ENCODE data around the gene HPSE2.

GRCh38 chr10:98446151-98446660 lies 789.4 kb downstream of the HPSE2 start:
- TF ChIP-seq EZH2 (IDR thresholded peaks at IDR 0.05; ENCODE audit: low read depth, unreplicated experiment) (no peak), CTCF (conservative IDR thresholded peaks at IDR 0.05; ENCODE audit: low read depth in 2 of 2) (no peak), POLR2AphosphoS5 (IDR thresholded peaks at IDR 0.05; ENCODE audit: low read depth) (peak; percentile 4; the same call in 1 of the 2 replicates), ETS1 (IDR thresholded peaks at IDR 0.05) (no peak), EZH2phosphoT487 (IDR thresholded peaks at IDR 0.05; ENCODE audit: unreplicated experiment) (no peak), ZNF114 (CRISPR knock-in tag; IDR thresholded peaks at IDR 0.05) (no peak), JUNB (IDR thresholded peaks at IDR 0.05; ENCODE audit: unreplicated experiment) (no peak), NANOG (IDR thresholded peaks at IDR 0.05; ENCODE audit: borderline replicate concordance) (no peak), CREB1 (CRISPR knock-in tag; IDR thresholded peaks at IDR 0.05; ENCODE audit: low read depth) (no peak), ZNF331 (CRISPR knock-in tag; IDR thresholded peaks at IDR 0.05; ENCODE audit: low read depth) (no peak)
- TF ChIP-seq, protein P1, sequence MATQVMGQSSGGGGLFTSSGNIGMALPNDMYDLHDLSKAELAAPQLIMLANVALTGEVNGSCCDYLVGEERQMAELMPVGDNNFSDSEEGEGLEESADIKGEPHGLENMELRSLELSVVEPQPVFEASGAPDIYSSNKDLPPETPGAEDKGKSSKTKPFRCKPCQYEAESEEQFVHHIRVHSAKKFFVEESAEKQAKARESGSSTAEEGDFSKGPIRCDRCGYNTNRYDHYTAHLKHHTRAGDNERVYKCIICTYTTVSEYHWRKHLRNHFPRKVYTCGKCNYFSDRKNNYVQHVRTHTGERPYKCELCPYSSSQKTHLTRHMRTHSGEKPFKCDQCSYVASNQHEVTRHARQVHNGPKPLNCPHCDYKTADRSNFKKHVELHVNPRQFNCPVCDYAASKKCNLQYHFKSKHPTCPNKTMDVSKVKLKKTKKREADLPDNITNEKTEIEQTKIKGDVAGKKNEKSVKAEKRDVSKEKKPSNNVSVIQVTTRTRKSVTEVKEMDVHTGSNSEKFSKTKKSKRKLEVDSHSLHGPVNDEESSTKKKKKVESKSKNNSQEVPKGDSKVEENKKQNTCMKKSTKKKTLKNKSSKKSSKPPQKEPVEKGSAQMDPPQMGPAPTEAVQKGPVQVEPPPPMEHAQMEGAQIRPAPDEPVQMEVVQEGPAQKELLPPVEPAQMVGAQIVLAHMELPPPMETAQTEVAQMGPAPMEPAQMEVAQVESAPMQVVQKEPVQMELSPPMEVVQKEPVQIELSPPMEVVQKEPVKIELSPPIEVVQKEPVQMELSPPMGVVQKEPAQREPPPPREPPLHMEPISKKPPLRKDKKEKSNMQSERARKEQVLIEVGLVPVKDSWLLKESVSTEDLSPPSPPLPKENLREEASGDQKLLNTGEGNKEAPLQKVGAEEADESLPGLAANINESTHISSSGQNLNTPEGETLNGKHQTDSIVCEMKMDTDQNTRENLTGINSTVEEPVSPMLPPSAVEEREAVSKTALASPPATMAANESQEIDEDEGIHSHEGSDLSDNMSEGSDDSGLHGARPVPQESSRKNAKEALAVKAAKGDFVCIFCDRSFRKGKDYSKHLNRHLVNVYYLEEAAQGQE (IDR thresholded peaks at IDR 0.05; ENCODE audit: unreplicated experiment), result no peak
- TF ChIP-seq, protein P2, sequence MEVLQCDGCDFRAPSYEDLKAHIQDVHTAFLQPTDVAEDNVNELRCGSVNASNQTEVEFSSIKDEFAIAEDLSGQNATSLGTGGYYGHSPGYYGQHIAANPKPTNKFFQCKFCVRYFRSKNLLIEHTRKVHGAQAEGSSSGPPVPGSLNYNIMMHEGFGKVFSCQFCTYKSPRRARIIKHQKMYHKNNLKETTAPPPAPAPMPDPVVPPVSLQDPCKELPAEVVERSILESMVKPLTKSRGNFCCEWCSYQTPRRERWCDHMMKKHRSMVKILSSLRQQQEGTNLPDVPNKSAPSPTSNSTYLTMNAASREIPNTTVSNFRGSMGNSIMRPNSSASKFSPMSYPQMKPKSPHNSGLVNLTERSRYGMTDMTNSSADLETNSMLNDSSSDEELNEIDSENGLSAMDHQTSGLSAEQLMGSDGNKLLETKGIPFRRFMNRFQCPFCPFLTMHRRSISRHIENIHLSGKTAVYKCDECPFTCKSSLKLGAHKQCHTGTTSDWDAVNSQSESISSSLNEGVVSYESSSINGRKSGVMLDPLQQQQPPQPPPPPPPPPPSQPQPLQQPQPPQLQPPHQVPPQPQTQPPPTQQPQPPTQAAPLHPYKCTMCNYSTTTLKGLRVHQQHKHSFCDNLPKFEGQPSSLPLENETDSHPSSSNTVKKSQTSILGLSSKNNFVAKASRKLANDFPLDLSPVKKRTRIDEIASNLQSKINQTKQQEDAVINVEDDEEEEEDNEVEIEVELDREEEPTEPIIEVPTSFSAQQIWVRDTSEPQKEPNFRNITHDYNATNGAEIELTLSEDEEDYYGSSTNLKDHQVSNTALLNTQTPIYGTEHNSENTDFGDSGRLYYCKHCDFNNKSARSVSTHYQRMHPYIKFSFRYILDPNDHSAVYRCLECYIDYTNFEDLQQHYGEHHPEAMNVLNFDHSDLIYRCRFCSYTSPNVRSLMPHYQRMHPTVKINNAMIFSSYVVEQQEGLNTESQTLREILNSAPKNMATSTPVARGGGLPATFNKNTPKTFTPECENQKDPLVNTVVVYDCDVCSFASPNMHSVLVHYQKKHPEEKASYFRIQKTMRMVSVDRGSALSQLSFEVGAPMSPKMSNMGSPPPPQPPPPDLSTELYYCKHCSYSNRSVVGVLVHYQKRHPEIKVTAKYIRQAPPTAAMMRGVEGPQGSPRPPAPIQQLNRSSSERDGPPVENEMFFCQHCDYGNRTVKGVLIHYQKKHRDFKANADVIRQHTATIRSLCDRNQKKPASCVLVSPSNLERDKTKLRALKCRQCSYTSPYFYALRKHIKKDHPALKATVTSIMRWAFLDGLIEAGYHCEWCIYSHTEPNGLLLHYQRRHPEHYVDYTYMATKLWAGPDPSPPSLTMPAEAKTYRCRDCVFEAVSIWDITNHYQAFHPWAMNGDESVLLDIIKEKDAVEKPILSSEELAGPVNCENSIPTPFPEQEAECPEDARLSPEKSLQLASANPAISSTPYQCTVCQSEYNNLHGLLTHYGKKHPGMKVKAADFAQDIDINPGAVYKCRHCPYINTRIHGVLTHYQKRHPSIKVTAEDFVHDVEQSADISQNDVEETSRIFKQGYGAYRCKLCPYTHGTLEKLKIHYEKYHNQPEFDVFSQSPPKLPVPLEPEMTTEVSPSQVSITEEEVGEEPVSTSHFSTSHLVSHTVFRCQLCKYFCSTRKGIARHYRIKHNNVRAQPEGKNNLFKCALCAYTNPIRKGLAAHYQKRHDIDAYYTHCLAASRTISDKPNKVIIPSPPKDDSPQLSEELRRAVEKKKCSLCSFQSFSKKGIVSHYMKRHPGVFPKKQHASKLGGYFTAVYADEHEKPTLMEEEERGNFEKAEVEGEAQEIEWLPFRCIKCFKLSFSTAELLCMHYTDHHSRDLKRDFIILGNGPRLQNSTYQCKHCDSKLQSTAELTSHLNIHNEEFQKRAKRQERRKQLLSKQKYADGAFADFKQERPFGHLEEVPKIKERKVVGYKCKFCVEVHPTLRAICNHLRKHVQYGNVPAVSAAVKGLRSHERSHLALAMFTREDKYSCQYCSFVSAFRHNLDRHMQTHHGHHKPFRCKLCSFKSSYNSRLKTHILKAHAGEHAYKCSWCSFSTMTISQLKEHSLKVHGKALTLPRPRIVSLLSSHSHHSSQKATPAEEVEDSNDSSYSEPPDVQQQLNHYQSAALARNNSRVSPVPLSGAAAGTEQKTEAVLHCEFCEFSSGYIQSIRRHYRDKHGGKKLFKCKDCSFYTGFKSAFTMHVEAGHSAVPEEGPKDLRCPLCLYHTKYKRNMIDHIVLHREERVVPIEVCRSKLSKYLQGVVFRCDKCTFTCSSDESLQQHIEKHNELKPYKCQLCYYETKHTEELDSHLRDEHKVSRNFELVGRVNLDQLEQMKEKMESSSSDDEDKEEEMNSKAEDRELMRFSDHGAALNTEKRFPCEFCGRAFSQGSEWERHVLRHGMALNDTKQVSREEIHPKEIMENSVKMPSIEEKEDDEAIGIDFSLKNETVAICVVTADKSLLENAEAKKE (CRISPR knock-in tag; IDR thresholded peaks at IDR 0.05), result no peak

Measured in GM23338 (cell line).